Sigmoid colon (tissue), 4 donors: ENCODE results near the gene ERO1B.

ENCODE experiments used
- EP300 ChIP-seq, 4 donors: sonication (generic); formaldehyde crosslinking; IDR thresholded peaks; one replicate each; pipeline ENCODE4 v1.6.1; 2017; ENCODE audit warnings: antibody characterized with exemption in 4 of 4
- POLR2A ChIP-seq, 2 donors: fragments of 450-650 bp; IDR thresholded peaks; one replicate each; pipeline ENCODE4 v1.6.1; 2016; ENCODE audit warnings: antibody characterized with exemption in 2 of 2, mild to moderate bottlenecking in 2 of 2, moderate library complexity in 2 of 2
- TF ChIP-seq, protein P1 (sequence below), 4 experiments: fragments of 450-650 bp in 3 of 4; fragments of 200-600 bp in 1 of 4; IDR thresholded peaks; one replicate each; pipeline ENCODE4 v1.5.1; 2016 to 2019; ENCODE audit warnings: antibody characterized with exemption in 4 of 4, mild to moderate bottlenecking in 3 of 4, moderate library complexity in 2 of 4

DNA sequence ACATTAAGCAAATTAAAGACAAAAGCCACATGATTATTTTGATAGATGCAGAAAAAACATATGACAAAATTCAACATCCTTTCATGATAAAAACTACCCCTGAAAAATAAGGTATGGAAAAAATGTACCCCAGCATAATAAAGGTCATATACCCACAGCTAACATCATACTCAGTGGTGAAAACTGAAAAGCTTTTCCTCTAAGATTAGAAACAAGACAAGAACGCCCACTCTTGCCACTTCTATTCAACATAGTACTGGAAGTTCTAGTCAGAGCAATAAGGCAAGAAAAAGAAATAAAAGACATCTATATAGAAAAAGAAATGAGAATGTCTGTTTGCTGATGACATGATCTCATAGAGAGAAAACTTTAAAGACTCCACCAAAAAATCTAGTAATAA, 20.7 kb downstream of the ERO1B start:
- TF ChIP-seq, protein P1, sequence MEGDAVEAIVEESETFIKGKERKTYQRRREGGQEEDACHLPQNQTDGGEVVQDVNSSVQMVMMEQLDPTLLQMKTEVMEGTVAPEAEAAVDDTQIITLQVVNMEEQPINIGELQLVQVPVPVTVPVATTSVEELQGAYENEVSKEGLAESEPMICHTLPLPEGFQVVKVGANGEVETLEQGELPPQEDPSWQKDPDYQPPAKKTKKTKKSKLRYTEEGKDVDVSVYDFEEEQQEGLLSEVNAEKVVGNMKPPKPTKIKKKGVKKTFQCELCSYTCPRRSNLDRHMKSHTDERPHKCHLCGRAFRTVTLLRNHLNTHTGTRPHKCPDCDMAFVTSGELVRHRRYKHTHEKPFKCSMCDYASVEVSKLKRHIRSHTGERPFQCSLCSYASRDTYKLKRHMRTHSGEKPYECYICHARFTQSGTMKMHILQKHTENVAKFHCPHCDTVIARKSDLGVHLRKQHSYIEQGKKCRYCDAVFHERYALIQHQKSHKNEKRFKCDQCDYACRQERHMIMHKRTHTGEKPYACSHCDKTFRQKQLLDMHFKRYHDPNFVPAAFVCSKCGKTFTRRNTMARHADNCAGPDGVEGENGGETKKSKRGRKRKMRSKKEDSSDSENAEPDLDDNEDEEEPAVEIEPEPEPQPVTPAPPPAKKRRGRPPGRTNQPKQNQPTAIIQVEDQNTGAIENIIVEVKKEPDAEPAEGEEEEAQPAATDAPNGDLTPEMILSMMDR (IDR thresholded peaks at IDR 0.05): no peak
- TF ChIP-seq POLR2A (IDR thresholded peaks at IDR 0.05) (no peak), EP300 (IDR thresholded peaks at IDR 0.05) (no peak)
